Tibial nerve (tissue), 4 donors: ENCODE measurements around the gene IL25. TPM values are rescaled to one million over a fixed set of nuclear protein-coding genes. Genes with fewer than 3 reads are reported as not detected.

Source experiments
- DNase-seq, 2 donors: peaks; one replicate each; pipeline ENCODE4 v3.0.0-alpha.2; 2019; ENCODE audit warnings: low spot score in 2 of 2
- H3K27ac ChIP-seq, 4 donors: fragments of 200-600 bp; sonication (generic) in 3 of 4; one replicate each; pipeline ENCODE4 v1.5.1; 2017 to 2019; ENCODE audit warnings: mild to moderate bottlenecking in 1 of 4
- H3K27me3 ChIP-seq, 2 donors: fragments of 200-600 bp; sonication (generic) in 1 of 2; one replicate each; pipeline versions ENCODE4 v1.5.1 to v1.6.0; 2017 to 2019
- H3K36me3 ChIP-seq, 3 donors: fragments of 200-600 bp; sonication (generic); one replicate each; pipeline ENCODE4 v1.5.1; 2018 to 2019
- H3K4me1 ChIP-seq, 4 donors: fragments of 200-600 bp; sonication (generic) in 3 of 4; one replicate each; pipeline ENCODE4 v1.5.1; 2017 to 2019
- H3K4me3 ChIP-seq, 4 donors: fragments of 200-600 bp; sonication (generic) in 3 of 4; one replicate each; pipeline ENCODE4 v1.5.1; 2017 to 2019; ENCODE audit warnings: mild to moderate bottlenecking in 1 of 4, moderate library complexity in 1 of 4
- H3K9me3 ChIP-seq, 4 donors: fragments of 200-600 bp; sonication (generic) in 3 of 4; one replicate each; pipeline ENCODE4 v1.5.1; 2017 to 2019
- CTCF ChIP-seq, 5 experiments: fragments of 200-600 bp in 3 of 5; fragments of 450-650 bp in 2 of 5; sonication (generic) in 3 of 5; IDR thresholded peaks; one replicate each; pipeline ENCODE4 v1.5.1; 2016 to 2019; ENCODE audit warnings: antibody characterized with exemption in 5 of 5, mild to moderate bottlenecking in 3 of 5, moderate library complexity in 2 of 5
- EP300 ChIP-seq, 2 donors: sonication (generic); formaldehyde crosslinking; IDR thresholded peaks; one replicate each; pipeline ENCODE4 v1.6.1; 2017; ENCODE audit warnings: antibody characterized with exemption in 2 of 2, mild to moderate bottlenecking in 1 of 2
- POLR2A ChIP-seq, 2 donors: fragments of 450-650 bp; IDR thresholded peaks; one replicate each; pipeline ENCODE4 v1.6.1; 2017; ENCODE audit warnings: antibody characterized with exemption in 2 of 2, mild to moderate bottlenecking in 2 of 2, moderate library complexity in 2 of 2
- WGBS, 2 donors: methylation state at CpG; one replicate each; pipeline ENCODE4 v1.1.5; 2018; 5-methylcytosine and 5-hydroxymethylcytosine counted together
- total RNA-seq, 4 donors: library from RNA; depleted of rRNA; stranded (reverse); fragments of >200 nt; gene quantifications; one replicate each; pipeline ENCODE4 v1.1.0, GENCODE V29; 2016

The IL25 gene
- total RNA-seq, 4 donors from 2014 or later = not detected

GRCh38 chr14:23348297-23348655, 24.3 kb upstream of the IL25 start:
- WGBS, 2 donors = 78 to 85% methylated on average over 6 of the region's 6 CpGs
- H3K36me3 ChIP-seq = peaks cover 0 to 29% (median 0%) of the 10 kb centered on the region in 3 donors
- no peaks in the 10 kb centered on the region for H3K9me3 ChIP-seq
- no peak for DNase-seq
- H3K4me3 ChIP-seq = no peak overlapping the region
- H3K4me1 ChIP-seq = peaks cover 0 to 24% (median 16%) of the 10 kb centered on the region in 4 donors
- peaks cover 0 to 4% of the 10 kb centered on the region in 2 donors for H3K27me3 ChIP-seq
- H3K27ac ChIP-seq = no peak overlapping the region
- no peak for TF ChIP-seq EP300 (IDR thresholded peaks at IDR 0.05)
- TF ChIP-seq POLR2A (IDR thresholded peaks at IDR 0.05) = no peak
- no peak for TF ChIP-seq CTCF (IDR thresholded peaks at IDR 0.05)

GRCh38 chr14:23349156-23349845, 23.3 kb upstream of the IL25 start:
- TF ChIP-seq CTCF (IDR thresholded peaks at IDR 0.05) (no peak), POLR2A (IDR thresholded peaks at IDR 0.05) (no peak), EP300 (IDR thresholded peaks at IDR 0.05) (no peak)
- 79 to 84% methylated on average over 8 of the region's 8 CpGs for WGBS, 2 donors
- DNase-seq = no peak
- H3K36me3 ChIP-seq = peaks cover 0 to 29% (median 0%) of the 10 kb centered on the region in 3 donors
- no peaks in the 10 kb centered on the region for H3K9me3 ChIP-seq
- H3K27ac ChIP-seq = no peak overlapping the region
- peaks cover 0 to 4% of the 10 kb centered on the region in 2 donors for H3K27me3 ChIP-seq
- no peak overlapping the region for H3K4me3 ChIP-seq
- H3K4me1 ChIP-seq = peaks cover 0 to 26% (median 17%) of the 10 kb centered on the region in 4 donors

- peaks cover 0 to 26% (median 17%) of the 10 kb centered on the region in 4 donors for H3K4me1 ChIP-seq
- H3K27ac ChIP-seq = peak overlapping the region; percentile 1 to 89 (median 82)
- H3K27me3 ChIP-seq = peaks cover 0 to 4% of the 10 kb centered on the region in 2 donors
- WGBS, 2 donors = 13 to 14% methylated on average over 25 of the region's 61 CpGs
- DNase-seq = no peak
- TF ChIP-seq EP300 (IDR thresholded peaks at IDR 0.05) = no peak
- TF ChIP-seq POLR2A (IDR thresholded peaks at IDR 0.05) = no peak
- TF ChIP-seq CTCF (IDR thresholded peaks at IDR 0.05) = no peak
- peaks cover 0 to 33% (median 0%) of the 10 kb centered on the region in 3 donors for H3K36me3 ChIP-seq
- no peaks in the 10 kb centered on the region for H3K9me3 ChIP-seq
- H3K4me3 ChIP-seq = peak overlapping the region; percentile 37 to 76 (median 65)
Measured at GRCh38 chr14:23351681-23352505, 20.7 kb upstream of the IL25 start.

- TF ChIP-seq POLR2A (IDR thresholded peaks at IDR 0.05) = peak; percentile 82 to 92
- peak in 1 of 2 donors; percentile 96 for TF ChIP-seq EP300 (IDR thresholded peaks at IDR 0.05)
- TF ChIP-seq CTCF (IDR thresholded peaks at IDR 0.05) = peak in 1 of 5 experiments; percentile 40
- H3K36me3 ChIP-seq = peaks cover 0 to 32% (median 0%) of the 10 kb centered on the region in 3 donors
- peak within 1 kb of the TSS; percentile 43 to 89 (median 82) for H3K27ac ChIP-seq
- peak within 1 kb of the TSS; percentile 37 to 76 (median 65) for H3K4me3 ChIP-seq
- H3K27me3 ChIP-seq = peaks cover 0 to 4% of the 10 kb centered on the region in 2 donors
- H3K9me3 ChIP-seq = no peaks in the 10 kb centered on the region
- WGBS, 2 donors = 0 to 1% methylated on average over 27 to 37 of the region's 42 CpGs
- DNase-seq = peak; percentile 65 to 72
- H3K4me1 ChIP-seq = peaks cover 0 to 26% (median 17%) of the 10 kb centered on the region in 4 donors
Measured at GRCh38 chr14:23352506-23353432, 19.8 kb upstream of the IL25 start, which contains the start of gene SLC22A17. TSS of gene SLC22A17 (minus strand) at chr14:23352887.
